GM10248 (cell line): ENCODE data around the gene CMTR1.

Source experiments
- CTCF ChIA-PET: fragments of 300-600 bp; sonication (Branson Sonifier 250); formaldehyde crosslinking; extraction: SDS; loops from one replicate; lab custom pipeline; 2021; ENCODE audit warnings: antibody characterized with exemption; lab: Yijun Ruan, JAX
- POLR2A ChIA-PET: fragments of 350-650 bp; sonication (Branson Sonifier 250); formaldehyde crosslinking; extraction: SDS; loops from one replicate; lab custom pipeline; 2020; ENCODE audit warnings: antibody characterized with exemption; lab: Yijun Ruan, JAX
- DNase-seq: peaks from one replicate; pipeline ENCODE4 v3.0.0; 2012; ENCODE audit errors: extremely low spot score
- CTCF ChIP-seq: IDR thresholded peaks from 2 replicates; pipeline ENCODE4 v1.5.1; 2012; ENCODE audit warnings: mild to moderate bottlenecking, low read depth; ENCODE audit errors: extremely low read depth, missing control alignments, control extremely low read depth

The CMTR1 gene

GRCh38 chr6:37477191-37477590 lies 44.2 kb downstream of the CMTR1 start:
- POLR2A ChIA-PET: interaction anchor here (0.5 kb wide), 1 partner anchor 29 kb away, joined by 7 read pairs; no protein-coding TSS in a partner anchor
- TF ChIP-seq CTCF: no peak
- DNase-seq: no peak

GRCh38 chr6:37477656-37478435 lies 44.8 kb downstream of the CMTR1 start:
- POLR2A ChIA-PET: no interaction called here
- no peak for DNase-seq
- CTCF ChIA-PET: interaction anchor here (0.6 to 1.9 kb wide), 4 partner anchors 26 to 96 kb away, joined by 3 to 6 read pairs (median 4); no protein-coding TSS in a partner anchor
- no peak for TF ChIP-seq CTCF

More at GRCh38 chr6:37477191-37477590, 44.2 kb downstream of the CMTR1 start:
- CTCF ChIA-PET: interaction anchor here (0.6 to 1.9 kb wide), 3 partner anchors 25 to 96 kb away, joined by 3 to 6 read pairs (median 6); no protein-coding TSS in a partner anchor

DNA sequence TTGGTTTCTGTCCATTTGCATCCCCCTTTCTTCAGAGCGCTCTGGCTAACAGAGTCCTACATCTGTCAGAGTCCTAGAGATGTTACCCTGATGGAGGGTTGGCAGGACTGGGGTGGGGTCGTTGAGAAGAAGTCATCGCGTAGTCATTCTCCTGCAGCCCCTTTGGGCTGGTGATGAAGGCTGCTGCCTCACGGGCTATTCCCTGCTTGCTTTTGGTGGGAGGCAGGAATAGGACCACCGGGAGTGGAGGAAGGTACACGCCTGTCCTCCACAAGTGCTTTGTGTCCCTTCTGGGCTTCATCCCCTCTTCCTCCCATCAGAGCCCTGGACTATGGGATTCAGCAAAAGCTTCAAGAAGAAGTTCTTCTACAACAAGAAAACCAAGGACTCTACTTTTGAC lies 45.8 kb downstream of the CMTR1 start:
- ChIA-PET POLR2A (no interaction called here), CTCF (interaction anchor here (0.9 to 1.9 kb wide), 4 partner anchors 9 to 97 kb away, joined by 3 to 6 read pairs (median 4); no protein-coding TSS in a partner anchor)
- DNase-seq: no peak
- no peak for TF ChIP-seq CTCF

- no peak for TF ChIP-seq CTCF
- DNase-seq: no peak
- ChIA-PET POLR2A (interaction anchor here (0.5 kb wide), 1 partner anchor 74 kb away, joined by 3 read pairs; no protein-coding TSS in a partner anchor), CTCF (interaction anchor here (0.9 to 1.9 kb wide), 5 partner anchors 9 to 1015 kb away, joined by 3 to 6 read pairs (median 4); no protein-coding TSS in a partner anchor)
Measured at GRCh38 chr6:37479266-37479854, 46.3 kb downstream of the CMTR1 start.

GRCh38 chr6:37480118-37480736 lies 47.2 kb downstream of the CMTR1 start:
- ChIA-PET POLR2A (interaction anchor here (0.5 kb wide), 1 partner anchor 73 kb away, joined by 3 read pairs; no protein-coding TSS in a partner anchor), CTCF (interaction anchor here (1.5 to 2.4 kb wide), 4 partner anchors 10 to 1014 kb away, joined by 4 to 10 read pairs (median 6); no protein-coding TSS in a partner anchor)
- TF ChIP-seq CTCF: no peak
- no peak for DNase-seq
